ENCODE data around the gene RNF169.
"Not testable (repeated sequence)": the region's sequence is repeated elsewhere in the genome, so short reads cannot be mapped to it uniquely, and the experiment has no call there.

The RNF169 gene

GRCh38 chr11:74726547-74727182 lies 22.0 kb upstream of the RNF169 start:
- DNase-seq (ENCODE audit: low read depth): no peak

GRCh38 chr11:74729397-74729796 lies 19.3 kb upstream of the RNF169 start:
- DNase-seq (ENCODE audit: low read depth): no peak

- DNase-seq (ENCODE audit: low read depth): no peak
Measured at GRCh38 chr11:74730571-74731260, 17.9 kb upstream of the RNF169 start.

GRCh38 chr11:74731301-74732094 lies 17.2 kb upstream of the RNF169 start, which contains the start of gene CHRDL2:
Gene CHRDL2 (minus strand): TSS chr11:74731426. CDS start chr11:74730888, 538 bp downstream.
- DNase-seq (ENCODE audit: low read depth): no peak

DNA sequence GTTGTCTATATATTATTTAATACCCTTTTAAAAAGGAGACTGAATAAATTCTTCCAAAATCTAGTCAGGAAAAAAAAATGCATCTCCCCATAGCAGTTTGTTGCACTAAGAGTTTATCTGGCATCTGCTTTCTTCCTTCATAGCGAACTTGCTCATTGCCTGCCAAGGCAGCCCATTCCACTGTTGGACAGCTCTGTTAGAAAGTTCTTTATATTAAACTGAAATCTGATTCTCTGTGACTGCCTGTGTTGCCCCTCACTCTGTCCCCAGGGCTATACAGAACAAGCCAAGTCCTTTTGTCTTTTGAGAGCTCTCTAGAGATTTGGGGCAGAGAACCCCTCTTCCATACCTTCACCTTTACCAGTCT lies 14.1 kb upstream of the RNF169 start:
- DNase-seq (ENCODE audit: low read depth): no peak

DNA sequence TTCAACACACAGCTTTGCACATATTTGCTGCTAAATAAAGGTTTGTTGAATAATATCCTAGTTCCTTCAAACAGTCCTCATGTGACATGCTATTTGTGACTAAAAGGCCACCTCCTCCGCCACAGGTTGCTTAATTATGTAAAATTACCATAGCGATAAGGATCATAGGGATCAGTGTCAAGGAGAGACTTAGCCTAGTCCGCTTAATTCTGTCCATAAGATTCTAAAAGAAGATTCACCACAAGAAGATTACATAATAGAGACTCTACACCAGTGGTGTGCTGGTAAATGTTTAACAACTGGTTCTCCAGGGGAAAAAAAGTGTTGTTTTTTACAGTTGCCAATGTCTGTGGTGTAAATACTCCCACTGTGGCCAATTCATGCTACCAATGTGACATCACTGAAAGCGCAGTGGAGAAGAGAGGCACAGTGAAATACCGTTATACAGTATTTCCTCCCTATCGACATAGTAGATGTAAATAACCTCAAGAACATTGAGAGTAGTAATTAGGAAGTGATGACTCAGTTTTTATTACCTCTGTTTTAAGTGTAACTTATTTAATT lies 13.2 kb upstream of the RNF169 start:
- DNase-seq (ENCODE audit: low read depth): no peak

GRCh38 chr11:74736031-74736430 lies 12.6 kb upstream of the RNF169 start:
- no peak for DNase-seq (ENCODE audit: low read depth)

DNA sequence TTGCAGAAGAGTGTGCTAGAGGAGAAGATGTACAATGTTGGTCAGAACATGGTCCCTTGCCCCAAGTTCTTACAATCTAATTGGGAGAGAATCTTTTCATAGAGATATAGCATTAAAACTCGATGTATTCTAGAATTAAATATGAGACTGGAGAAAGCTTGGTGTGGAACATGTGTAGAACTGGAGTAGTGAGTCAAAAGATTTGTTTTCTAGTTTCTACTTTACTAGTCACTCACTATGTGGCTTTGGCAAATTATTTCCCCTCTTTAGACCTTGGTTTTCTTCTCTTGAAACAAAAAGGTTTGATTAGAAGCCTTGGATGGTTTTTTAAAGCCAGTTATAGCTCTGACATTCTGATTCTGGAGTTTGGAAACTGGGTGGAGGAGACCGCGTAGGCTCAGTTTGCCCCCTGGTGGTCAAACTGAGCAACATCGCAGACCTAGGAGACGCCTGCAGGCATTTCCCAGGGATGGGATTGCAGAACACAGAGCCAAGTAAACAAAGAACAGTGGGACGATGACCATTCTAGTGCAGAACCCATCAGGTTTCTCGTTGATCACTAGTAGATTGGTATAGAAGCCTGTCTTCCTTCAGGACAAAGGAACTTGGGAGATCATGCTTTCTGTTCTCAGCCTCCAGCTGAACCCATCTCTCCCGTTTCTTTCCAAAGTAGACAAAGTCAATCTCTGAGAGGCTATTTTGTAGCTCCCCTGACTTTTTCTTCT lies 8.9 kb upstream of the RNF169 start:
- no peak for DNase-seq (ENCODE audit: low read depth)

DNA sequence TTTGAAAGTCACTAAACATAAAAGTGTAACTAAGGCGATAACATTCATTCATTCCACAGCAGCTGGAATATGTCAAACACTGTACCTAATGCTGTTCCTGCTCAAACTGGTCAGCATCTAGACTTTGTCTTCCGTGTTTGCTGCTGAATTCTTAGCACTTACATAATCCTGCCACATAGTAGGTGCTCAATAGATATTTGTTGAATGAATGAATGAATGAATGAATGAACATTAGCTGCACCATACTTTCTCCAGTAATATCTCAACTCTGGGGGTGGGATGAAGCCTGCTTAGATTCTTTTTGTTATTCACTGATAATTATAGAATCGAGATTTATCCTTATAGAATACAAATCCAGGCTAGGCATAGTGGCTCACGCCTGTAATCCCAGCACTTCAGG lies 6.6 kb upstream of the RNF169 start:
- no peak for DNase-seq (ENCODE audit: low read depth)

DNA sequence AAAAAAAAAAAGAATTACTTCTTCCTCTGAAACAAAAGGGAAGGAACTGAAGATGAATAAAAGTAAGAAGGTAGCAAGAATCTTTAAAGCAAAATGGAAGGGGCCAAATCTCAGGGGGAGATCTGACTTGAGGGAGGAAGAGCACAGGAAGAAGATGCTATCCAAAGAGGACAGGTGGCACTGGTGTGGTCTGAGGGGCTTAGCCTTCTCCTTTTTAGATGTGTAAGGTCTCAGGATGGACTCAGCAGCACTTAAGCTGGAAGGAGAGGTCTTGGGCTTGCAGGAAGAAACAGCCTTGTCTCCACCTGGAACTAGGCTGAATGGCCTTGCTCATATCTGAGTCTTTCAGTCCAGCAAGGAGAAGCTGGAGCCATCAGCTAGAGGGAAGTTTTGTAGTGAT lies 5.0 kb upstream of the RNF169 start:
- no peak for DNase-seq (ENCODE audit: low read depth)

DNA sequence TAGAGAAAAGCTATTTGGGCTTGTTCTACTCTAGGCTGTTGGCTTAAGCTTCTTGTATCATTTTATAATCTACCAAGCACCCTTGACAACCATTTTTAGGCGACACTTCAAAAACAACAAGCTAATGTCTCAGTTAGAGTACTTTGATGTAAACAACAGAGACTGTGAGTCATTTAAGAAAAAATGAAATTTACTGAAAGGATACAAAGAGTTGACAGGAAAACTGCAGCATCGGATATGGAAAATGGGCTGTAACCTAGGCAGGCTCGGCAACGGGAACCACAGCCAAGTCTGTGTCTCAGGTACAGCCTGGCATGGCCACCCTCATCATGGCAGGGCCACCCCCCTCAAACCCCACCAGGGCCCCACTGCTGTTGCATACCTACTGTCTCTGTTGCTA lies 4.4 kb upstream of the RNF169 start:
- no peak for DNase-seq (ENCODE audit: low read depth)

- DNase-seq (ENCODE audit: low read depth): no peak
Measured at GRCh38 chr11:74746868-74747267, 1.8 kb upstream of the RNF169 start.

GRCh38 chr11:74749127-74749964 lies 697 bp downstream of the RNF169 start:
- no peak for DNase-seq (ENCODE audit: low read depth)

DNA sequence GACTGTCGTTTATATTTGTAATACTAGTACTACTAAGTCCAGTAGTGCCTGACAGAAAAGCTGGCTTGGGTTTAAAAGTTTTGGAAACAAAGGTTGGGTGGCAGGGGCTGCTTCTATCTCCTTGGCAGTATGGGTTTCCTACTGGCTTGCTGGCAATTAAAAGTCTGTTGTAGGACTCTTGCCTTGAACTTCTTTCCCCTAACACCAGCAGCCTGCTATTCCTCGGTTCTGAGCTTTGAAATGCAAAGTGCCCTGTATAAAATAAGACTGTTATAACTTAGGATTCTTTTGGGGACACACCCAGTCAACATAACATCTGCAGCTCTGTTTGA lies 1.3 kb downstream of the RNF169 start:
- DNase-seq (ENCODE audit: low read depth): no peak

- not testable (repeated sequence) for DNase-seq (ENCODE audit: low read depth)
Measured at GRCh38 chr11:74750598-74750997, 1.9 kb downstream of the RNF169 start.

- no peak for DNase-seq (ENCODE audit: low read depth)
Measured at GRCh38 chr11:74751303-74751702, 2.7 kb downstream of the RNF169 start.

DNA sequence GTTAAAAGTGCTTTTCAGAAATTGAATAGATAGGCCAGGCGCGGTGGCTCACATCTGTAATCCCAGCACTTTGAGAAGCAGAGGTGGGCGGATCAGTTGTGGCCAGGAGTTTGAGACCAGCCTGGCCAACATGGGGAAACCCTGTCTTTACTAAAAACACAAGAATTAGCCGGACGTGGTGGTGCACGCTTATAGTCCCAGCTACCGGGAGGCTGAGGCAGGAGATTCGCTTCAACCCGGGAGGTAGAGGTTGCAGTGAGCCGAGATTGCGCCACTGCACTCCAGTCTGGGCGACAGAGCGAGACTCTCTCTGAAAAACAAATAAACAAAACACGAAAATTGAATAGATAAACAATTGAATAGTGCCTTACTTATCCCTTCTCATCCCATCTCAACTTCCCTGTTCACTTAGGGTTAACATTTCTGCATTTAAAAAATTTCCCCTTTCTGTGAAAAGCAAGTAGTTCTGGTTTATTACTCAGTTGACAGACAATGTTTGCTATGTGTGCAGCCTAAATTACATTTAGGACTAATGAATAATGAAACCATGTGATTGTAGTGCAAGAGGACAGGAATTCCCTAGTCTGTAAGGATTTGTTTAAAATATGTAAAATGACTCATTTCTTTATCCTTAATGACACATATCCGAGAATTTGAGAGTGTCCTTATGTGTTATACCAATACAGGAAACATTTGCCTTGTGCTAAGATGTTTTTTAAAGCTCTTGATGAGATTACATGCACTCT lies 6.0 kb downstream of the RNF169 start:
- DNase-seq (ENCODE audit: low read depth): peak; percentile 80

- no peak for DNase-seq (ENCODE audit: low read depth)
Measured at GRCh38 chr11:74755395-74755995, 6.8 kb downstream of the RNF169 start.

DNA sequence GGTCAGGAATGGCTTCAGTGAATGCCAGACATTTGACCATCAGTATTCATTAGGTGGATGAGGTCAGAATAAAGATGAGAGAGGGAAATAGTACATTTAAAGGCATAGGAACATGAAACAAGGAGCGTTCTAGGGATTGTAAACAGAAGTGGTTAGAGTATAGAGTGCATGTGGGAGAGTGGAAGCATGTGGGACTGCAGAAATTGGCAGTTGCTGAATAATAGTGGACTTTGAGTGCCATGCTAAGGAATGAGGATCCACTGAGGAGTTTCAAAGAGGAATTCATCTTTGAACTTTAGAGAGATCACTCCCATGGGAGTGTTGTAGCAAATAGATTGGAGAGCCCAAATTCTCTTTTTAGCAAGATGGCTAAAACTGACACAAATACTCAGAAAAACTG lies 7.9 kb downstream of the RNF169 start:
- DNase-seq (ENCODE audit: low read depth): no peak

- no peak for DNase-seq (ENCODE audit: low read depth)
Measured at GRCh38 chr11:74766905-74767304, 18.3 kb downstream of the RNF169 start.

Measured in HS-27A (cell line).